ENCODE results near the gene ATRNL1.

ATRNL1 gene

DNA sequence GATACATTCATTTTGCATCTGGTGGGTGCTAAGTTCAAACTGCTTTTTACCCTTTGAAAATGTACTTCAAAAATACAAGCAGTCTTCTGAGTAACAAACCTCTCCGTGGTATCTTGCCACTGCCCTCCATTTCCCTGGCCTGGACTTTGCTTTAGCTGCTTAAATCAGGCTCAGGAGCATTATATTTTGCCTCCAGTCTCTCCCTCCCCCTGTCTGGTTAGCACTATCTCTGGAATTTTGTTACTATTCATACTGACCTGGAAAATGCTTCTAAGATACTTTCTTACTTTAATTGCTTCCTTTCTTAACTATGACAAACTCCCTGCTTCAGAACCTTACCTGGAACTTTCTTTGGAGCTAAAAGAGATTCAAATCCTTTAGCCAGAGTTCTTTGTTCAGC lies 810.0 kb downstream of the ATRNL1 start:
- no peak for DNase-seq (ENCODE audit: low read depth, low spot score)
- no peak overlapping the region for H3K4me3 ChIP-seq (ENCODE audit: low read length)

DNA sequence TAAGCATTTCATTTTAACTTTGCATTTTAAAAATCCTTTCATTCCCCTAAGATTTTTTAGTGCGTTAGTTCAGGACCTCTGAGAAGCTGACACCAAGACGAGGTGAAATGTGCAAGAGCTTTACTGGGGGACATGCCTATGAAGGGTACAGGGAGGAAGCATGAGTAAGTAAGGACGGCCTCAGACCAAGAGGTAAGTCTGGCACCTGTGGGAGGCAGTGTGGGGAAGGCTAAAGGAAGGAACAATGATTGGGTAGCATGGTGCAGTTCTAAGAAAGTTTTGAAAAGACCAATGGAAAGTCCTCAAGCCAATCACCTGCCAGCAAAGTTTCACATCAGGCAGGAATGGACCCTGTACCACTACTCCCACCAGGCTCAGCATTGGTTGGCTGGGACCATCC lies 810.7 kb downstream of the ATRNL1 start:
- DNase-seq (ENCODE audit: low read depth, low spot score), result no peak
- no peak overlapping the region for H3K4me3 ChIP-seq (ENCODE audit: low read length)

DNA sequence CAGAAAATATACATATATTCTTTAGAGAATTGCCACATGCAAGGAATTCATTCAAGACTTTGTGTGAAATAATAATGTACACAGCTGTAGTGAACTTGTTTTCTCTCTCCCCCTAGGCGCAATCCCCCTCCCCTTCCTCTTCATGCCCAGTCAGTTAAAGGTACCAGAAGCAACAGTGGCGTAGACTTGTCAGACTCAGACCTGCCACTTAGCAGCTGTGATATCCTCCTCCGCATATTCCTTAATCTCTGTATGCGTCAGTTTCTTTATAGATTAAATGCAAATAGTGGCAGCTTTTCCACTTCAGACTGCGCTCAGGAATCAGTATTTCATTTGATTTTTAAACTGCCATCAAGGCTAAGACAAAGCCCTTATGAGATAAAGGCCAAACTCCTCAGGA lies 815.9 kb downstream of the ATRNL1 start:
- no peak overlapping the region for H3K4me3 ChIP-seq (ENCODE audit: low read length)
- no peak for DNase-seq (ENCODE audit: low read depth, low spot score)

DNA sequence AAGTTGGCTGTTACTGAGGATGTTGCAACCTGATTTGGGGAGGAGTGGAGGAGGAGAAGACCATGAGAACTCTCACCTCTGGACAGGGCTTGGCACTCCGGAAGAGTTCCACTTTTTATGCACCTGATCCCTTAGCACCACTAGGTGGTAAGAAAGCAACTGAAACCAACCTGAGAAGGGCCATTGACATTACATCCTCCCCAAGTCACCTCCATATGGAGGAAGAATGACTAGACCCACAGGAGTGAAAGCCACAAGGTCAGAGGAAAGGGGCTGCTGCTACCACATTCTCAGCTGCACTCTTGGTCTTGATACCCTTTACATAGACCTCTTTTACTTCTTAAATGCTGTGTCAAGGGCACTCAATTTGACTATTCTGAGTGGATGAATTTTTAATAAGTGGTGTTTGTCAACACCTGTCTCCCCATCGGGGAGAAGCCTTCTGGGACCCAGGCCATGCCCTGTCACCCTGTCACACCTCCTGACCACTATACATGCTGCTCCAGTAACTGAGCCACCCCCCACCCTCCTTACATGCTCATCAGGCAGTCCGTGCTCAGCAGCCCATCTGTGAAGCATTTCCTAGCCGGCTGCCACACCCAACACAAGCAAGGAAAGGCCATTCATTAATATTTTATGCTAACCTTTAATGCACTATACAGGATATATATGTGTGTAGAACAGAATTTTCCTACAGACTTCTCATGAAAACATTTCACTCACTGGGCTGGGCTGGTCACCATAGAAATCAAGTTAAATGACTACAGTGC lies 817.0 kb downstream of the ATRNL1 start:
- no peak for DNase-seq (ENCODE audit: low read depth, low spot score)
- no peak overlapping the region for H3K4me3 ChIP-seq (ENCODE audit: low read length)

DNA sequence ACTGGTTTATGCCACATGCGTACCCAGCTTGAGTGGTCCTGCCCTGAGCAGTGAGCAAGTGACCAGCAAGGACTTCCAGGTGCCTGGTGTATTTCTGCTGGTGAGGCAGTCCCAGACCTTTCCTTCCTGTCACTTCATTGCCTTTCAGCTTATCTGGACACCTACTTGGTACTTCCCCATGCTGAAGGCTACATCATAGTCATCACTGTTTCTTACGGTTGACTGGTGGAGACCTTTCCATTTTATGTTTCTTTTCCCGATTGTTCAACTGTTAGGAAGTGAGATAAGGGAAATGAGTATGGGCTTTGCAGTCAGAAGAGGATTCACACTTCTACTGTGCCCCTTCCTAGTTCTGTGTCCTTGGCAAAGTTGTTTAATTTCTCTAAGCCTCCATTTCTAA lies 821.3 kb downstream of the ATRNL1 start:
- H3K4me3 ChIP-seq (ENCODE audit: low read length), result no peak overlapping the region
- DNase-seq (ENCODE audit: low read depth, low spot score), result no peak

DNA sequence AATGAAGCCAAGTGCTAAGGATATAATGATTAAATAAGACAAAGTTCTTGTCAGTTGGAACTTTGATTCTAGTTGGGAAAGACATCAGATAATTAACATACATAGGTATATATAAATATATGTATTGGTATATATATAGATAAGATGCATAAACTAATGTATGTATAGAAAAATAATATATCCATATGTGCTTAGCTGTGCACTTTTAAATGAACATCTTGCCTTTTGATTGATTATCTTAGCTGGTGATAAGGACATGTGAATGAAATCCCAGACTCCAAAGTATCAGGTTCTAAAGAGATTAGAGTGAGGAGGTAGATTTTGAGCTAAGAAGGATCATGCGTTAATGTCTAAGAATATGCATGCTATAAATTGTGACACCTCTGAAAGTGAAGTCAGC lies 822.3 kb downstream of the ATRNL1 start:
- no peak overlapping the region for H3K4me3 ChIP-seq (ENCODE audit: low read length)
- no peak for DNase-seq (ENCODE audit: low read depth, low spot score)

DNA sequence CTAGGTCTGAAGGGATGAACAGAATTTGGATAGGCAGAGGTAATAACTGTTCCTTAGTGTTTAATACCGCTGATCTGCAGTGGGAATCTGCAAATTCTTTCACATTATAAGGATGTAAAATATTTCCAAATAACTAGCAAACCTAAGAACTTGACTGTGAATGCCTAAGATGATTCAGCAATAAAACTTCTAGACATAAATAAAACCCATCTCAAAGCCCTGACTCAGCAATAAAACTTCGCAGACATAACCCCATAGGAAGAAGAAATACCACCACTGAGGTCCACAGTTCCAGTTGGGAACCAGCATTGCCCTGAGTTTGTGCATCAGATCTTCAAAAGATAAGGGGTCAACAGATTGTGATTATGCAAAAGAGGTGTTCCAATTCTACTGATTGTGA lies 825.6 kb downstream of the ATRNL1 start:
- DNase-seq (ENCODE audit: low read depth, low spot score), result no peak
- no peak overlapping the region for H3K4me3 ChIP-seq (ENCODE audit: low read length)

DNA sequence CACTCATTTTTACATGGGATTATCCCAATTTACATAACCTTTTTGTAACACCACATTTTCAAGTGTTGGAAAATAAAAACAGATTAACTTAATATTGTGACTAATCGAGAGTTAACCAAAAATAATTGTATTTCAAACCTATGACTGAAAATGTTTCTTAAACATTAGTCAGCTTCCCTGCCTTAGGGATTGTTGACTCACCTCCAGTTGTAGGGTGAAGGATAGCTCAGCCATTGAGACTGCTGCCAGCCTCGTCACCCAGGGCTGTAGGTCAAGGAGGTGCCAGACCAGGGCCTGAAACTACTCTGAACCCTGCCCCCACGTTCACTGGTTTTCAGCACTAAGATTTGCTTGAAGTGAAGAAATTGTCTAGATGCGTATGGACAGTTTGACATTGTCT lies 828.6 kb downstream of the ATRNL1 start:
- DNase-seq (ENCODE audit: low read depth, low spot score), result no peak
- no peak overlapping the region for H3K4me3 ChIP-seq (ENCODE audit: low read length)

DNA sequence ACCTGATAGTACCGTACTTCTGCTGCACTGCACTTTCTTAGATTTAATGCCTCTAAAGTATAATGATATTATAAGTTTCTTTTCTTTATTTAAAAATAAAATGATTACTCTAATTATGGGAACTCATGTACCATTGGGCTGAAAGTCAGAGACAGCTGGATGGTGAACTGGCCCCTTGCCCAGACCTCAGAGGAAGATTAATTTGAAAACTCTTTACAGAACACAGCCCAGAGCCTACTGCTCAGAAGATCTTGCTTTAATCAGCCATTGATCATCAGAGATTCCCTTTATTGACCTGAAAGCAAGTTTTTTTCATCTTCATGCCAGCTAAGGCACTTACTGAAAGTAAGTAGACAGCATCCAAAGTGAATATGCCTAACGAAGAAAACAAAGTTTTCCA lies 838.1 kb downstream of the ATRNL1 start:
- H3K4me3 ChIP-seq (ENCODE audit: low read length), result no peak overlapping the region
- DNase-seq (ENCODE audit: low read depth, low spot score), result no peak

DNA sequence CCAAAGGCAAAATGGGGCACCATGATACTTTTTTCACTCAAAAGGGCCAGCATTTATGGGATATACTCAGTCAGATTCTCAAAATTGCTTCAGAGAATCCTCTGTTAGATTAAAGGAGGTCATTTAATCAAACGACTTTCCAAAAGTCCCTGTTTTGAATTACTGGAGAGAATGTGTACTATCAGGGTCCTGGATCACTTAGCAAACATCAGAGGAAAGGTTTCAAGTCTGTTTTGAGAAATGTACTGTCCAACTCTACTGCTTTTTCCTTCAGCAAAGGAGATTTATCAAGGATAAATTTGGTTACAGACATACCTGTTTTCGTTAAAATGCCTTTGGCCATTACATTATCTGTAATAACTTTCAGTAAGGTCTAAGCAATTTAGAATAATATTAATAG lies 838.9 kb downstream of the ATRNL1 start:
- H3K4me3 ChIP-seq (ENCODE audit: low read length), result no peak overlapping the region
- DNase-seq (ENCODE audit: low read depth, low spot score), result no peak

DNA sequence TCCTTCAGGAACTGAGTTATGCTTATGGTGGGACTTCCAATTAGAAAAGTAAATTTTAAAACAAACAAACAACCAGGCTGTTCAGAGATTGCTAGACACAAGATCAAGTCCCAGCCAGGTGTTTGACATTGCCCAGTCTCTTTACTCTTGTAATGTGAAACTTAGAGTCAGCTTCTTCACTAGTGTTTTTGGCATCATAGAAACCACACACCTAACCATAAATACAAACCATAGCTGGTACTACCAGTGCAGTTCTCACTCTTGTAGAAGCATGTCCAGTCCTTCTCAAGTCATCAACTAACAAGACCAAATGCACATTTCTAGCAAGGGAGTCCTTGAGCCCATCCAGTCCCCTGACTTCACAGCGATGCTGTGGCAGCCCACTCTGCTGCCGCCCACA lies 839.9 kb downstream of the ATRNL1 start:
- DNase-seq (ENCODE audit: low read depth, low spot score), result no peak
- no peak overlapping the region for H3K4me3 ChIP-seq (ENCODE audit: low read length)

DNA sequence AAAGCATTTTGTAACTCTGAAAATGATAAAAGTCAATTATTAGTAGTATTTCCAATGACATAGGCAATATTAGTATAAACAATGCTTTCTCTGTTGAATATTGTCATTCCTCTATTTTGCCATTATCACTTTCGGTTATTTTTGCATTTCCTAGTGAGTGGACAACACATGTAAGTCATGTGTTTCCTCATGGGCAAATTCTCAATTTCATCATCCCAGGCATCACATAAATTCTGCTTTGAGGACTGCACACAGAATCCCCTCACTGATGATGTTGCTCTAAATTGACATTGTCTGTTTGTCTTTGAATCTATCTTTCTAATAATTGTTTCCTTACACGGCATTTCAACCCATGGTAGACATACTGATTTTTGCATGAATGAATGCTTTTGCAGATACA lies 842.6 kb downstream of the ATRNL1 start:
- no peak overlapping the region for H3K4me3 ChIP-seq (ENCODE audit: low read length)
- no peak for DNase-seq (ENCODE audit: low read depth, low spot score)

DNA sequence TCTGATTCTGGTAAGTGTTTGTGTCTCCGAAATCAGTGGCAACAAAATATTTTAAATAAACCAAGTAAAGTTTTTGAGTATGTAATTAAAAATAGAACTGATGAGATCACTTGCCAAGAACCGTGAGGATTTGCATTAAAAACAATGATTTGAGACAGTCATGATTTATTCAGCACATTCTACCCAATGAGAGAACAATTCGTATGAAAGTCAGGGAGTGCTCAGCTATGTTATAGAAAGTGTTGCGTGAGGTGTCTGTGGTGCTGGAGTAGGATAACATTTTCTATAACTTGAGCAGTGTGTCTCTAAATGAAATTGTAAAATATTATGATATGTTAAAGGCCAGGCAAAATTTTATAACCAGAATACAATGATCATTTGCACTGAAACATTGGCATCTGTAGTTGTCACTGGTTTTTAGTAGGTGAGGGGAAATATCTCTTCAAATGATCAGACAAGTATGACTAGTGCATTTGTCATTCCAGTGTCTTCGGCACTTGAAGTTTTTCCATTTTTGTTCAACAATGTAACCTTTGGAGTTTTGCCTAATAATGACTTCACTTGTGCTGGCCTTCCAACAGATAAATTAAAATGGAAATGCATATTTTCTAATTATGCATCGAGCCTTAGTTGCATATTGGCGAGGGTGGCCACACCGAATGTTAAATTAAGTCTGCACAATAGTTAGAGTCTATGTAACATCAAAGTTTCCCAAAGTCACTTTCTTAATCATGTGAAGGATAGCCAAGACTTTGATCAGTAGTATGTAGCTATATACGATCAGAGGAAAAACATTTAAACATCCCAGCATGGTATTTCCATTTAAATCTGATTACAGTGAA lies 844.0 kb downstream of the ATRNL1 start:
- no peak for DNase-seq (ENCODE audit: low read depth, low spot score)
- H3K4me3 ChIP-seq (ENCODE audit: low read length), result no peak overlapping the region

DNA sequence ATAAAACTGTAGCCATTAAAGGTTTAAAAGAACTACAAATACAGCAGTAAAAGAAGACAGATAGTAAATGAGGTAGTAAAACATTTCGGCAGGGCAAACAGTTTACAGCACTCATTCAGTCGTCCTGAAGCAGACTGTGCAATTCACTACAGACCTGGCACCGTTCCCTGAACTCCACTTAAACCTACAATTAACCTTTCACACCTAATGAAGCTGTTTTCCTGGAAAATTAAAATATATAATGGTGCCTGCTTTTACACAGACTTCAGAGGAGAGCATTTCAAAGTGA lies 844.5 kb downstream of the ATRNL1 start:
- DNase-seq (ENCODE audit: low read depth, low spot score), result no peak
- H3K4me3 ChIP-seq (ENCODE audit: low read length), result no peak overlapping the region

DNA sequence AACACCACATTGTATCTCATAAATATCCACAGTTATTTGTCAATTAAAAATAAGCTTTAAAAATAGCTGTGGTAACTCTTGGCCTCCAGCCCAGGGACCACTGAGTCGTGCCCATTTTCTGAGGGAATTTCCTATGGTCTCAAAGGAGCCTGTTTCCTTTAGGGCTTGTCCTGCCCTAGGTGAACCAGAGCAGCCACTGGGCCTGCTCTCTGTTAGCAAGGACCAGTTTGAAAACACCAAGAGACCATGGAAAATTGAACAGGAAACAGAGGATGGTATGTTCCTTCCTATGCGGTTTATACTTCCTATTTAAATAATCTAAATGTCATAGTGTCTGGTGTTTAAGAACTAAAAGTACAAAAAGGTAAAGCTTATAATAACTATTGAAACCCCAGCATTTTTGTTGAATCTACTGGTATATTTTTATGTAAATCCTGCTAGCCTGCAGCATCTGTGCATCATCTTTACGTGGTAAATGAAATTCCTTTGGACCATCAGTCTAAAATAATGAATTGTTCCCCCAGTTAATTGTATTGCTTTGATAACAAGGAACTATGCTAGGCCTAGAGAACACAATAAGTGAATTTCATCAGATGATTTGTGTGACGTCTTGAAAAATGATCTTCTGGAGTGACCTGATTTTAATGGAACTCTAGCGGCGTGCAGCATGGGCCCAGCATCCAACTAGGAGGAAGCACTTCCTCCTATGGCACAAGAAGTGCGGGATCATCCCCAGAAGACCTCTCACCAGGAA lies 846.1 kb downstream of the ATRNL1 start:
- no peak for DNase-seq (ENCODE audit: low read depth, low spot score)

DNA sequence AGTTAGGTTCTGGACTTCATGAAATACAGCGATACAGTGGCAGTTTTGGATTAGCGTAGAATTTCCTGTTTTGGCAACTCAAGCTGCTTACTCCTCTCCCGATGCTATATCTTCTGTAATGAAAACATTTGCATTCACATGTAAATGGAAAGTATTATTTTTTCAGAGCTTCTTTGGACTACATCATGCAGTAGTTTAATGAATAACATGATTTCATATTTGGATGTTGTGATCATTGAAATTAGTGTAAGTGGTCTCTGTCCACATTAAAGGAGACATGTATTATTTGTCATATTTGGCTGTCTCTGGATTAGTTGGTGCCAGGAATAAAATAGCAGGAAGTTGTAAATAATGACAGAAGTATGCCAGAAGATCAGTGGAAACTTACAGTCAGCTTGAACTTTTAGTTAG lies 848.2 kb downstream of the ATRNL1 start:
- DNase-seq (ENCODE audit: low read depth, low spot score), result no peak
- H3K4me3 ChIP-seq (ENCODE audit: low read length), result no peak overlapping the region

More for the DNA sequence above, 846.1 kb downstream of the ATRNL1 start:
- H3K4me3 ChIP-seq (ENCODE audit: low read length), result no peak overlapping the region

DNA sequence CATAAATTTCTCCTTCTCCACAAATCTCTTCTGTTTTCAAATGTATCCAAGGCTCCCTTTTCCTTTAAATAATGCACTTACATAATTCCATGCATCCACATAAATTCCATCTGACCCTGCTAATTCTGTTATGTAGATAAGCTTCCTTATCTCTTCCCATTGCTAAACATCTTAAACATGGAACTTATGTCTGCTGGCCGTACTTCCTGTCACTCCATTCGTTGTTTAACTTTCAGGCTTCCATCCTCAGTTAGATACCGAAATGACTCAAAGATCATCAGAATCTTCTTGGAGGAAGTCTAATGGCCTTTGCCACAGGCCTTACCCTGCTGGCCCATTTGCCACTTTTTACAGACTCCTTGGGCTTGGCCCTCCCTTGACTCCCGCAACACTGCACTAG lies 848.9 kb downstream of the ATRNL1 start:
- no peak overlapping the region for H3K4me3 ChIP-seq (ENCODE audit: low read length)
- DNase-seq (ENCODE audit: low read depth, low spot score), result no peak

DNA sequence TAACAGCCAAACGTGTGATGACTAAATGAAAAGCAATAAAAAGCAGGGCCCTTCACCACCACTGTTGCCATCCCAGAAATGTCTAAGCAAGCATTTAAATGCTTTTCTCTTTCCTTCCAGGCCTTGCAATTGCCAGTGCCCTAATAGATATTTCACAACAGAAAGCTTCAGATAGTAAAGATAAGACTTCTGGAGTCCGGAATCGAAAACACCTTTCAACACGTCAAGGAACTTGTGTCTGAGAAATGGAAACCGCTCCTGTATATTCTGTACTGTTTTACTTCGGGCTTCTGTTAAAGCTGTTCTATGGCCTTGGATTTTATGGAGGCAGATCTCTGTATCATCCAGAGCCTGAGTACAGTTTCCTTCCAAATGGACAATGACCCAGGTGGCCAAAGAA lies 851.4 kb downstream of the ATRNL1 start:
- no peak overlapping the region for H3K4me3 ChIP-seq (ENCODE audit: low read length)

DNA sequence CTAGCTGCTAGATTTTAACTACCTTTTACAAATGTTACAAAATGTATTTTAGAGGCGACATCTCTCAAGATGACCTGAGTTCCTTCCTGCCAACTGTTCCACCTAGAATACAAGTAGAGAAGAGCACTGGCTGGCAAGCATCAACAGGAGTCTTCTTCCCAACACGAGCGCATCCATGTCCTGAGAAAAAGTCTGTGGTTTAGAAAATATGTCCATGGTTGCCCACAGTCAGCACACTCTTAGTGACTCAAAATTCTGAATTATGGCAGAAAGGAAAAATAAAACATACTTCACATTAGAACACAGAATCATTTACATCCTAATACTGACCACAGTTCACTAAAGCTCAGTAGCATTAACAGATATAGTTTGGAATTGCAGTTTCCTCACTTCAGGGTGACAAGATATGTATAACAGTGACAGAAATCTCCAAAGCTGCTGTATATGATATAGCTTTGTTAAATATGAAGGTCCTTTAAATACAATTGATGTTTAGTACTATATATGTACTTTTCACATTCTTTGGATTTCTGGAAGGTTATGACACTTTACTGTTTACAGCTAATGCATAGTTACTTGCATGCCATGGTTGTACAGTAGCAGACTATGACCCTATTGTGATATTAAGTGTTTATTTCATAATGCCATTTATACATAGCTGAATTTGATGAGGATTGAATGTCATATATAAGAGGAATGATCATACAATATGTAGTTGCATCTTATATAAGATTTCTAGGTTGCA lies 852.7 kb downstream of the ATRNL1 start:
- no peak for DNase-seq (ENCODE audit: low read depth, low spot score)
- H3K4me3 ChIP-seq (ENCODE audit: low read length), result no peak overlapping the region

More for the DNA sequence above, 851.4 kb downstream of the ATRNL1 start:
- DNase-seq (ENCODE audit: low read depth, low spot score), result no peak

Measured in Jurkat, Clone E6-1 (cell line).